OCI-LY7 (cell line): ENCODE results near the gene TAT. TPM values are rescaled to one million over a fixed set of nuclear protein-coding genes. Genes with fewer than 3 reads are reported as not detected.

Experiments
- BruUV-seq: library from RNA; stranded (reverse); fragments of 400-500 nt; replicated peaks from 2 replicates; lab custom pipeline; 2021; lab: Mats Ljungman, UMichigan
- CTCF ChIA-PET: fragments of 300-600 bp; sonication (Branson Sonifier 250); formaldehyde crosslinking; loops from one replicate; lab custom pipeline; 2022; ENCODE audit warnings: antibody characterized with exemption; ENCODE audit not compliant: unreplicated experiment; lab: Charles Lee
- POLR2A ChIA-PET: fragments of 300-600 bp; sonication (Branson Sonifier 250); formaldehyde crosslinking; loops from one replicate; lab custom pipeline; 2022; ENCODE audit warnings: antibody characterized with exemption; lab: Charles Lee
- DNase-seq: peaks from one replicate; pipeline ENCODE4 v3.0.0-alpha.2; 2015; ENCODE audit warnings: low spot score
- H2AFZ ChIP-seq: fragments of 200-600 bp; sonication (generic), shearing (Covaris generic); 2 replicates; pipeline ENCODE4 v1.6.1; 2014; ENCODE audit warnings: mild to moderate bottlenecking, antibody characterized with exemption, low read length, moderate library complexity
- H3K27ac ChIP-seq: fragments of 200-600 bp; sonication (generic); 2 replicates; pipeline ENCODE4 v1.5.1; 2014; ENCODE audit warnings: mixed run types, low read depth, mild to moderate bottlenecking, moderate library complexity, low read length, inconsistent platforms; ENCODE audit not compliant: poor library complexity, severe bottlenecking
- H3K36me3 ChIP-seq: fragments of 200-600 bp; sonication (generic); 2 replicates; pipeline ENCODE4 v1.6.1; 2014; ENCODE audit warnings: mild to moderate bottlenecking, antibody characterized with exemption, low read length, moderate library complexity, mixed read lengths; ENCODE audit not compliant: insufficient read depth
- H3K4me1 ChIP-seq: fragments of 200-600 bp; sonication (generic); 2 replicates; pipeline ENCODE4 v1.5.1; 2014; ENCODE audit warnings: mild to moderate bottlenecking, low read length; ENCODE audit not compliant: insufficient read depth, poor library complexity, severe bottlenecking
- H3K4me2 ChIP-seq: fragments of 200-600 bp; sonication (generic); 2 replicates; pipeline ENCODE4 v1.6.1; 2014; ENCODE audit warnings: mild to moderate bottlenecking, low read length
- H3K4me3 ChIP-seq: fragments of 200-600 bp; sonication (generic); 2 replicates; pipeline ENCODE4 v1.5.1; 2014; ENCODE audit warnings: mild to moderate bottlenecking, low read depth, low read length; ENCODE audit not compliant: poor library complexity, severe bottlenecking
- H3K79me2 ChIP-seq: fragments of 200-600 bp; sonication (generic); 2 replicates; pipeline ENCODE4 v1.6.1; 2016; ENCODE audit warnings: low read depth, mild to moderate bottlenecking, low read length, moderate library complexity, mixed read lengths; ENCODE audit not compliant: insufficient read depth
- H3K9me2 ChIP-seq: fragments of 200-600 bp; sonication (generic); 2 replicates; pipeline ENCODE4 v1.6.1; 2016; ENCODE audit warnings: mild to moderate bottlenecking, low read length, mixed read lengths; ENCODE audit not compliant: insufficient read depth
- H3K9me3 ChIP-seq: fragments of 200-600 bp; sonication (generic); 2 replicates; pipeline ENCODE4 v1.6.1; 2014; ENCODE audit warnings: mild to moderate bottlenecking, mixed run types, low read length, mixed read lengths
- H4K20me1 ChIP-seq: fragments of 200-600 bp; sonication (generic); 2 replicates; pipeline ENCODE4 v1.6.1; 2014; ENCODE audit warnings: mild to moderate bottlenecking, antibody characterized with exemption, low read length, moderate library complexity, mixed read lengths; ENCODE audit not compliant: insufficient read depth
- CTCF ChIP-seq: fragments of 200-600 bp; sonication (generic); conservative IDR thresholded peaks from 2 replicates; pipeline ENCODE4 v1.5.1; 2014; ENCODE audit warnings: mild to moderate bottlenecking, antibody characterized with exemption, low read length, moderate library complexity, mixed read lengths
- EZH2phosphoT487 ChIP-seq: fragments of 200-600 bp; sonication (generic); IDR thresholded peaks from 2 replicates; pipeline ENCODE4 v1.6.1; 2018; ENCODE audit warnings: low read depth, borderline replicate concordance, mild to moderate bottlenecking, mixed run types, antibody characterized with exemption, low read length, moderate library complexity, mixed read lengths
- intact Hi-C: fragments of 100-400 bp; cut with micrococcal nuclease; formaldehyde crosslinking; loops from one replicate; pipeline ENCODE4 v1.10.0; 2022; ENCODE audit not compliant: unreplicated experiment
- total RNA-seq, 2 experiments: library from RNA; depleted of rRNA in 1 of 2; stranded (reverse); fragments of >200 nt in 1 of 2; shearing (Covaris generic) in 1 of 2; gene quantifications; 2 replicates each; pipeline ENCODE4 v1.2.3, GENCODE V29; 2014 to 2022

TAT gene
- total RNA-seq, 2 experiments from 2014 or later: not detected

- no peak overlapping the region for H2AFZ ChIP-seq
- POLR2A ChIA-PET: interaction anchor here (1.2 kb wide), 1 partner anchor 14 kb away, joined by 3 read pairs; no protein-coding TSS in a partner anchor
These were observed 24.0 kb downstream of the TAT start for GRCh38 chr16:71552698-71553503.

GRCh38 chr16:71547168-71547567 lies 29.7 kb downstream of the TAT start:
- no peak overlapping the region for H3K4me2 ChIP-seq
- H3K4me3 ChIP-seq: no peak overlapping the region
- H3K27ac ChIP-seq: no peak overlapping the region
- TF ChIP-seq CTCF: no peak
- TF ChIP-seq EZH2phosphoT487: no peak
- no peaks in the 10 kb centered on the region for H3K36me3 ChIP-seq
- H4K20me1 ChIP-seq: no peaks in the 10 kb centered on the region
- intact Hi-C loops: no loop called here
- no peaks in the 10 kb centered on the region for H3K4me1 ChIP-seq
- no peak overlapping the region for H2AFZ ChIP-seq
- no peaks in the 10 kb centered on the region for H3K79me2 ChIP-seq
- no peaks in the 10 kb centered on the region for H3K9me2 ChIP-seq
- BruUV-seq: no TSS peak
- CTCF ChIA-PET: no interaction called here
- no peaks in the 10 kb centered on the region for H3K9me3 ChIP-seq
- no peak for DNase-seq
- POLR2A ChIA-PET: no interaction called here

More at GRCh38 chr16:71552698-71553503, 24.0 kb downstream of the TAT start:
- no peaks in the 10 kb centered on the region for H3K79me2 ChIP-seq
- intact Hi-C loops: no loop called here
- H3K4me1 ChIP-seq: no peaks in the 10 kb centered on the region
- H3K4me3 ChIP-seq: no peak overlapping the region
- no peaks in the 10 kb centered on the region for H3K36me3 ChIP-seq
- no peaks in the 10 kb centered on the region for H4K20me1 ChIP-seq
- peak; percentile 17 for DNase-seq
- CTCF ChIA-PET: no interaction called here
- no peak overlapping the region for H3K27ac ChIP-seq
- no TSS peak for BruUV-seq
- TF ChIP-seq EZH2phosphoT487 (no peak), CTCF (peak; percentile 58)
- H3K9me2 ChIP-seq: no peaks in the 10 kb centered on the region
- no peaks in the 10 kb centered on the region for H3K9me3 ChIP-seq
- no peak overlapping the region for H3K4me2 ChIP-seq

- H3K4me2 ChIP-seq: no peak overlapping the region
- intact Hi-C loops: no loop called here
These were observed 34.5 kb downstream of the TAT start for GRCh38 chr16:71542377-71542776.

More at GRCh38 chr16:71542377-71542776, 34.5 kb downstream of the TAT start:
- CTCF ChIA-PET: no interaction called here
- Histone ChIP-seq H3K9me3 (no peaks in the 10 kb centered on the region), H4K20me1 (no peaks in the 10 kb centered on the region), H3K79me2 (no peaks in the 10 kb centered on the region), H3K36me3 (no peaks in the 10 kb centered on the region), H2AFZ (no peak overlapping the region), H3K9me2 (no peaks in the 10 kb centered on the region), H3K4me1 (no peaks in the 10 kb centered on the region), H3K4me3 (no peak overlapping the region), H3K27ac (no peak overlapping the region)
- TF ChIP-seq EZH2phosphoT487: no peak
- peak; percentile 86 for TF ChIP-seq CTCF
- POLR2A ChIA-PET: no interaction called here
- DNase-seq: peak; percentile 60
- no TSS peak for BruUV-seq
